Transverse colon (tissue), 4 donors: ENCODE data around the gene KCND1. TPM values are rescaled to one million over a fixed set of nuclear protein-coding genes. Genes with fewer than 3 reads are reported as not detected.

Source experiments
- DNase-seq: peaks from one replicate; pipeline ENCODE4 v3.0.0-alpha.2; 2019
- H3K27ac ChIP-seq, 4 donors: fragments of 200-600 bp; sonication (generic); 2 replicates each; pipeline ENCODE4 v1.5.1; 2016 to 2018; ENCODE audit warnings: inconsistent platforms in 4 of 4
- H3K27me3 ChIP-seq: fragments of 200-600 bp; sonication (generic); 2 replicates; pipeline ENCODE4 v1.5.1; 2017; ENCODE audit warnings: inconsistent platforms
- H3K36me3 ChIP-seq, 4 donors: fragments of 200-600 bp; sonication (generic); 2 replicates each; pipeline ENCODE4 v1.5.1; 2017 to 2019; ENCODE audit warnings: inconsistent platforms in 4 of 4
- H3K4me1 ChIP-seq, 4 donors: fragments of 200-600 bp; sonication (generic); 2 replicates each; pipeline ENCODE4 v1.5.1; 2017 to 2020; ENCODE audit warnings: inconsistent platforms in 4 of 4
- H3K4me3 ChIP-seq, 4 donors: fragments of 200-600 bp; sonication (generic); 1 replicate in 1 of 4; 2 replicates in 3 of 4; pipeline versions ENCODE4 v1.5.1 to v1.6.1; 2017 to 2019; ENCODE audit warnings: inconsistent platforms in 4 of 4
- H3K9me3 ChIP-seq, 2 donors: fragments of 200-600 bp; sonication (generic); 2 replicates each; pipeline ENCODE4 v1.5.1; 2017 to 2019; ENCODE audit warnings: inconsistent platforms in 2 of 2
- CTCF ChIP-seq, 5 experiments: fragments of 200-600 bp in 3 of 5; fragments of 450-650 bp in 2 of 5; sonication (generic) in 3 of 5; IDR thresholded peaks; 1 replicate in 2 of 5; 2 replicates in 3 of 5; pipeline ENCODE4 v1.5.1; 2016 to 2017; ENCODE audit warnings: antibody characterized with exemption in 5 of 5, inconsistent platforms in 3 of 5, mild to moderate bottlenecking in 2 of 5, moderate library complexity in 1 of 5
- EP300 ChIP-seq: sonication (generic); formaldehyde crosslinking; IDR thresholded peaks from one replicate; pipeline ENCODE4 v1.6.1; 2017; ENCODE audit warnings: antibody characterized with exemption, low read depth
- POLR2A ChIP-seq: fragments of 450-650 bp; IDR thresholded peaks from one replicate; pipeline ENCODE4 v1.6.1; 2016; ENCODE audit warnings: antibody characterized with exemption, mild to moderate bottlenecking, moderate library complexity
- POLR2AphosphoS5 ChIP-seq, 3 donors: sonication (generic); formaldehyde crosslinking; IDR thresholded peaks; one replicate each; pipeline ENCODE4 v1.6.1; 2016; ENCODE audit warnings: antibody characterized with exemption in 3 of 3
- WGBS, 2 donors: methylation state at CpG; one replicate each; pipeline ENCODE4 v1.1.5; 2018; ENCODE audit warnings: low coverage in 1 of 2; 5-methylcytosine and 5-hydroxymethylcytosine counted together
- in situ Hi-C, 4 donors: fragments of 200-750 bp; cut with MboI; loops; one replicate each; pipeline versions ENCODE4 v1.15.0 to v1.15.1; 2017; ENCODE audit warnings: low sequenced_read_pairs in 3 of 4, low pct_ligation_motif_present in 1 of 4, low pct_unique_long_range_greater_than_20kb in 1 of 4
- intact Hi-C: fragments of 100-400 bp; cut with DNase I; formaldehyde crosslinking; loops from one replicate; pipeline ENCODE4 v1.15.1; 2023; ENCODE audit warnings: low total_unique reads
- total RNA-seq, 4 donors: library from RNA; depleted of rRNA; stranded (reverse); fragments of >200 nt; gene quantifications; one replicate each; pipeline ENCODE4 v1.1.0, GENCODE V29; 2016

KCND1 gene
- total RNA-seq, 4 donors from 2014 or later = 0.95 to 0.96 TPM; not detected in 2

- Histone ChIP-seq H3K36me3 (peaks cover 0 to 4% (median 0%) of the 10 kb centered on the region in 4 donors), H3K4me1 (peaks cover 0 to 13% (median 8%) of the 10 kb centered on the region in 4 donors), H3K4me3 (no peak overlapping the region), H3K27me3 (no peaks in the 10 kb centered on the region), H3K9me3 (no peaks in the 10 kb centered on the region), H3K27ac (peak overlapping the region; percentile 86 to 95 (median 94))
- no peak for DNase-seq
- intact Hi-C loops = loop anchor here (5.0 kb wide), 1 partner anchor 1518 kb away; no protein-coding TSS in a partner anchor
- peak; percentile 3 for TF ChIP-seq POLR2A
- TF ChIP-seq POLR2AphosphoS5 (IDR thresholded peaks at IDR 0.05) = no peak
- WGBS, 2 donors = 48% methylated on average over 8 of the region's 8 CpGs; no CpG with 5 or more reads in 1 of the 2 donors
- in situ Hi-C loops = loop anchor here in 1 of 4 donors (25.0 kb wide), 1 partner anchor 283 kb away; no protein-coding TSS in a partner anchor
Measured at GRCh38 chrX:48919947-48920717, 51.5 kb downstream of the KCND1 start.

GRCh38 chrX:48919360-48919841, 52.2 kb downstream of the KCND1 start:
- 46% methylated on average over 15 of the region's 15 CpGs; no CpG with 5 or more reads in 1 of the 2 donors for WGBS, 2 donors
- Histone ChIP-seq H3K27ac (peak overlapping the region; percentile 86 to 95 (median 94)), H3K27me3 (no peaks in the 10 kb centered on the region), H3K4me1 (peaks cover 0 to 13% (median 8%) of the 10 kb centered on the region in 4 donors), H3K4me3 (peak overlapping the region in 3 of 4 donors; percentile 49 to 85 (median 68)), H3K36me3 (peaks cover 0 to 4% (median 0%) of the 10 kb centered on the region in 4 donors), H3K9me3 (no peaks in the 10 kb centered on the region)
- intact Hi-C loops (no loop called here), in situ Hi-C loops (loop anchor here in 1 of 4 donors (25.0 kb wide), 1 partner anchor 282 kb away; no protein-coding TSS in a partner anchor)
- DNase-seq = no peak
- TF ChIP-seq CTCF (IDR thresholded peaks at IDR 0.05) (no peak), POLR2AphosphoS5 (IDR thresholded peaks at IDR 0.05) (no peak), EP300 (no peak), POLR2A (no peak)

GRCh38 chrX:48918643-48919340, 52.9 kb downstream of the KCND1 start, which contains the start of gene PIM2:
Gene PIM2, minus strand, starts transcription at chrX:48919024. Its CDS starts 190 bp downstream, at chrX:48918834.
- Histone ChIP-seq H3K27me3 (no peaks in the 10 kb centered on the region), H3K4me3 (peak within 1 kb of the TSS; percentile 49 to 85 (median 71)), H3K4me1 (peaks cover 0 to 13% (median 8%) of the 10 kb centered on the region in 4 donors), H3K27ac (peak within 1 kb of the TSS; percentile 86 to 95 (median 94)), H3K9me3 (no peaks in the 10 kb centered on the region), H3K36me3 (peaks cover 0 to 3% (median 0%) of the 10 kb centered on the region in 4 donors)
- peak; percentile 93 for DNase-seq
- WGBS, 2 donors = 58% methylated on average over 50 of the region's 55 CpGs; no CpG with 5 or more reads in 1 of the 2 donors
- TF ChIP-seq POLR2A (peak; percentile 97), POLR2AphosphoS5 (IDR thresholded peaks at IDR 0.05) (peak; percentile 92 to 97 (median 97)), CTCF (IDR thresholded peaks at IDR 0.05) (no peak), EP300 (no peak)
- intact Hi-C loops = no loop called here
- in situ Hi-C loops = loop anchor here in 1 of 4 donors (25.0 kb wide), 1 partner anchor 281 kb away; no protein-coding TSS in a partner anchor

GRCh38 chrX:48918301-48918642, 53.4 kb downstream of the KCND1 start:
- Histone ChIP-seq H3K36me3 (no peaks in the 10 kb centered on the region), H3K27me3 (no peaks in the 10 kb centered on the region), H3K27ac (peak overlapping the region; percentile 86 to 95 (median 94)), H3K4me1 (peaks cover 0 to 13% (median 8%) of the 10 kb centered on the region in 4 donors), H3K4me3 (peak overlapping the region; percentile 49 to 85 (median 71)), H3K9me3 (no peaks in the 10 kb centered on the region)
- WGBS, 2 donors = 0 to 63% methylated on average over 2 to 17 of the region's 23 CpGs
- in situ Hi-C loops (loop anchor here in 1 of 4 donors (25.0 kb wide), 1 partner anchor 281 kb away; no protein-coding TSS in a partner anchor), intact Hi-C loops (no loop called here)
- no peak for TF ChIP-seq POLR2AphosphoS5 (IDR thresholded peaks at IDR 0.05)
- TF ChIP-seq EP300 = no peak
- TF ChIP-seq CTCF (IDR thresholded peaks at IDR 0.05) = no peak
- TF ChIP-seq POLR2A = no peak
- DNase-seq = no peak
